Omental fat pad (tissue), 4 donors: ENCODE measurements around the gene CSNK1A1L. TPM values are rescaled to one million over a fixed set of nuclear protein-coding genes. Genes with fewer than 3 reads are reported as not detected.

ENCODE experiments used
- ATAC-seq: fragments of 150-250 bp; one replicate; pipeline ENCODE4 v1.9.1; 2016; ENCODE audit warnings: mild to moderate bottlenecking, moderate library complexity; ENCODE audit not compliant: low FRiP score
- DNase-seq: peaks from one replicate; pipeline ENCODE4 v3.0.0-alpha.2; 2019; ENCODE audit warnings: low spot score
- total RNA-seq, 4 donors: library from RNA; depleted of rRNA; stranded (reverse); fragments of >200 nt; gene quantifications; one replicate each; pipeline ENCODE4 v1.1.0, GENCODE V29; 2016
- TF ChIP-seq, protein P1 (sequence below), 3 donors: fragments of 450-650 bp; IDR thresholded peaks; one replicate each; pipeline ENCODE4 v1.5.1; 2016 to 2017; ENCODE audit warnings: antibody characterized with exemption in 3 of 3, mild to moderate bottlenecking in 3 of 3, moderate library complexity in 2 of 3

The CSNK1A1L gene
- total RNA-seq, 4 donors from 2014 or later, result not detected

- TF ChIP-seq, protein P1, sequence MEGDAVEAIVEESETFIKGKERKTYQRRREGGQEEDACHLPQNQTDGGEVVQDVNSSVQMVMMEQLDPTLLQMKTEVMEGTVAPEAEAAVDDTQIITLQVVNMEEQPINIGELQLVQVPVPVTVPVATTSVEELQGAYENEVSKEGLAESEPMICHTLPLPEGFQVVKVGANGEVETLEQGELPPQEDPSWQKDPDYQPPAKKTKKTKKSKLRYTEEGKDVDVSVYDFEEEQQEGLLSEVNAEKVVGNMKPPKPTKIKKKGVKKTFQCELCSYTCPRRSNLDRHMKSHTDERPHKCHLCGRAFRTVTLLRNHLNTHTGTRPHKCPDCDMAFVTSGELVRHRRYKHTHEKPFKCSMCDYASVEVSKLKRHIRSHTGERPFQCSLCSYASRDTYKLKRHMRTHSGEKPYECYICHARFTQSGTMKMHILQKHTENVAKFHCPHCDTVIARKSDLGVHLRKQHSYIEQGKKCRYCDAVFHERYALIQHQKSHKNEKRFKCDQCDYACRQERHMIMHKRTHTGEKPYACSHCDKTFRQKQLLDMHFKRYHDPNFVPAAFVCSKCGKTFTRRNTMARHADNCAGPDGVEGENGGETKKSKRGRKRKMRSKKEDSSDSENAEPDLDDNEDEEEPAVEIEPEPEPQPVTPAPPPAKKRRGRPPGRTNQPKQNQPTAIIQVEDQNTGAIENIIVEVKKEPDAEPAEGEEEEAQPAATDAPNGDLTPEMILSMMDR (IDR thresholded peaks at IDR 0.05), result no peak
- ATAC-seq (no peak), DNase-seq (no peak)
Observed at GRCh38 chr13:37085606-37086005, 19.9 kb downstream of the CSNK1A1L start.

- TF ChIP-seq, protein P1 (IDR thresholded peaks at IDR 0.05), result no peak
- ATAC-seq (no peak), DNase-seq (no peak)
Observed at GRCh38 chr13:37076818-37077217, 28.6 kb downstream of the CSNK1A1L start.

DNA sequence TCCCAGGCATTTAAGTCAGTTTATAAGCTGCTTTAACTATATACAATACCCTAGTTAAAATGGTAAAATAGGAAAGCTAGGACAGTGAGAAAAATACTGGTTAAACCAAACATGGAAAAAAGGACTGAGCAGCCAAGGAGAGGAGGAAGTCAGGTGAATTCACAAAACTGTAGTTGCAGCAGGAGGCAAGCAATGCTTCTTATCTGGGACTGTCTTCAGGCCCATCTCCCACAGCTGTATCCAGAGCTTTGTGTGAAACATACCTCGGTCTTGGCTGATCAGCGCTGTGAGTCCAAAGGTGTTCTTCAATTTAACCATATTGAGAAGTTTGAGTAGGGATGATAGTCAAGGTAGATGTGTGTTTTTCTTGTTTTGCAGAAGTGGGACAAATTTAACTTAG lies 30.3 kb downstream of the CSNK1A1L start:
- no peak for DNase-seq
- TF ChIP-seq, protein P1 (IDR thresholded peaks at IDR 0.05), result no peak
- no peak for ATAC-seq

GRCh38 chr13:37074703-37075102 lies 30.8 kb downstream of the CSNK1A1L start:
- DNase-seq, result no peak
- ATAC-seq, result no peak
- TF ChIP-seq, protein P1 (IDR thresholded peaks at IDR 0.05), result no peak

DNA sequence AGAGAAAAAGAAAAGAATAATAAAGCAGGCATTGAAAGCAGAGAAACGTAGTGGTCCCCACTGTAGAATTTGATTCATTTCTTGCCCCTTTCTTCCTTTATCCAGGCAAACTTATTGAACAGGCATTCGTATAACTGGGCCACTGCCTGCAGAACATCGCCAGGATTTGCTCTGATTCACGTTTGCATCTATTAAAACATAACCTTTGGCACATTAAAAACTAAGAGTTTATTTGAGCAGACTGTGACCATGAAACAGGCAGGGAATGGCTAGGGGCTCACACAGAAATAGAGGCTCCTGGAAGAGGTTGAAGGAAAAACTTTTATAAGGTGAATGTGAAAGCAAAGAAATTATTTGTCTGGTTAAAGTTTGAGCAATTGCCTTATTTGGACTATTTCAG lies 33.4 kb downstream of the CSNK1A1L start:
- ATAC-seq (no peak), DNase-seq (no peak)
- TF ChIP-seq, protein P1 (IDR thresholded peaks at IDR 0.05), result no peak

DNA sequence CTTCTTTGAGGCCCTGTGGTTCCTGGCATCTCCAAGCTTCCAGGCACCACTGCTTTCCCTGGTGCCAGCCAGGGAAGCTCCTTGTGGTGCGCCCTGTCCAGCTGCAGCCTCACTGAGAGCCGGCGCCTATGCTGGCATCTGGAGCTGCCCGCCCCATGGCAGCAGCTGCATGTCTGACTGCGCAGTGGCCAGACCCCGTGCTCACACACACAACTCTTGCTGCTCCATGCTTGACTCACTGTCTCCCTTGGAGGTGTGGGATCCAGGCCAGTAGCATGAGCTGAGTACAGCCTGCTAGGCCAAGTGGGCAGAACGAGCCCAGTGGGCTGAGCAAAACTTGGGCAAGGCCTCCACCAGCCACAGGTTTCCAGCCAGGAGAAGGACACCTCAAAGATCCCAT lies 34.5 kb downstream of the CSNK1A1L start:
- TF ChIP-seq, protein P1 (IDR thresholded peaks at IDR 0.05), result no peak
- no peak for ATAC-seq
- DNase-seq, result no peak

DNA sequence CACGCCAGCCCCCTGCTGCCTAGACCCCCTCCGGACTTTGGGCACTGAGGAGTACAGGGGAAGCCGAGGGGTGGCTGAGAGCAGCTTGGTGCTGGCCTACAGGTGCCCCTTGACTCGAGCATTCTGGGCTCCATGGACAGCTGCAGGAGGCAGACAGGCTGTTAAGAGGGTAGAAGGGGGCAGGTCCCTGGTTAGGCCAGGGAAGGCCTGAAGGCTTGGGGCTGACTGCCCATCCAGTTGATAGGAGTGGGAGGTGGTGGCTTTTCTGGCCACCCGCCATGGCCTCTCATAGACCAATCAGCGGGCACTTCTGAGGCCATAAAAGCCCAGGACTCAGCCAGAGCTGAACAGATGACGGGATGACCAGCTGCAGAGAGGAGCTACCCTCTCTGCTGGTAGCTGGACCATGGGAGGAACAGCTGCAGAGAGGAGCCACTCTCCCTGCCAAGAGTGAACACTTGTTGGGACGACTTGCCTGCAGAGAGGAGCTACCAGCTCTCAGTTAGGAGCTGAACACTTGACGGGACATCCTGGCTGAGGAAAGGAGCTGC lies 35.2 kb downstream of the CSNK1A1L start:
- peak; percentile 4 for ATAC-seq
- TF ChIP-seq, protein P1 (IDR thresholded peaks at IDR 0.05), result no peak

More for the DNA sequence above, 35.2 kb downstream of the CSNK1A1L start:
- no peak for DNase-seq
